ENCODE measurements around the gene MTMR1.
A peak's percentile ranks its signal among the peaks of the same experiment; 100 is the strongest.

The MTMR1 gene

DNA sequence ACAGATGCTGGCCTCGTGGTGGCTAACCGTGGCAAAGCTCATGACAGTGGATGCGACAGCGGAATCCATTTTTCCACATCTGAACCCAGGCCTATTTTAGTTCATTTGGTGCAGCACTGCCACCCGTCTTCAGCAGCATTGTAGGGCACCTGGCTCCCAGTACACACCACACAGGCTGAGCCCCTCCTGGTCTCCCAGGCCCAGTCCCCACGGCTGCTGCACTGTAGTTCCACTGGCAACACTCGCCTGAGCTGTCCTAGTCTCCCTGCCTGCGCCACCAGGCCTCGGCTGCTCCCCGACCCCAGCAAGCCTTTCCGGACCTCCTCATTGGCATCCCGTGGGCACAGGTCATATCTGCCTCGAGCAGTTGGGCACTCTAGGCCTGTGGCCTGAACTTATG lies 76.2 kb downstream of the MTMR1 start:
- no peak for TF ChIP-seq FOXP2 (optimal IDR thresholded peaks at IDR 0.05; ENCODE audit: borderline replicate concordance, extremely low read depth, extremely low read length, insufficient read depth)
- TF ChIP-seq, protein P1, sequence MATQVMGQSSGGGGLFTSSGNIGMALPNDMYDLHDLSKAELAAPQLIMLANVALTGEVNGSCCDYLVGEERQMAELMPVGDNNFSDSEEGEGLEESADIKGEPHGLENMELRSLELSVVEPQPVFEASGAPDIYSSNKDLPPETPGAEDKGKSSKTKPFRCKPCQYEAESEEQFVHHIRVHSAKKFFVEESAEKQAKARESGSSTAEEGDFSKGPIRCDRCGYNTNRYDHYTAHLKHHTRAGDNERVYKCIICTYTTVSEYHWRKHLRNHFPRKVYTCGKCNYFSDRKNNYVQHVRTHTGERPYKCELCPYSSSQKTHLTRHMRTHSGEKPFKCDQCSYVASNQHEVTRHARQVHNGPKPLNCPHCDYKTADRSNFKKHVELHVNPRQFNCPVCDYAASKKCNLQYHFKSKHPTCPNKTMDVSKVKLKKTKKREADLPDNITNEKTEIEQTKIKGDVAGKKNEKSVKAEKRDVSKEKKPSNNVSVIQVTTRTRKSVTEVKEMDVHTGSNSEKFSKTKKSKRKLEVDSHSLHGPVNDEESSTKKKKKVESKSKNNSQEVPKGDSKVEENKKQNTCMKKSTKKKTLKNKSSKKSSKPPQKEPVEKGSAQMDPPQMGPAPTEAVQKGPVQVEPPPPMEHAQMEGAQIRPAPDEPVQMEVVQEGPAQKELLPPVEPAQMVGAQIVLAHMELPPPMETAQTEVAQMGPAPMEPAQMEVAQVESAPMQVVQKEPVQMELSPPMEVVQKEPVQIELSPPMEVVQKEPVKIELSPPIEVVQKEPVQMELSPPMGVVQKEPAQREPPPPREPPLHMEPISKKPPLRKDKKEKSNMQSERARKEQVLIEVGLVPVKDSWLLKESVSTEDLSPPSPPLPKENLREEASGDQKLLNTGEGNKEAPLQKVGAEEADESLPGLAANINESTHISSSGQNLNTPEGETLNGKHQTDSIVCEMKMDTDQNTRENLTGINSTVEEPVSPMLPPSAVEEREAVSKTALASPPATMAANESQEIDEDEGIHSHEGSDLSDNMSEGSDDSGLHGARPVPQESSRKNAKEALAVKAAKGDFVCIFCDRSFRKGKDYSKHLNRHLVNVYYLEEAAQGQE (IDR thresholded peaks at IDR 0.05; ENCODE audit: insufficient read depth in 1 of 2, low read depth in 2 of 2, low read length in 2 of 2), result no peak
- TF ChIP-seq SIN3A (IDR thresholded peaks at IDR 0.05; ENCODE audit: borderline replicate concordance, insufficient read depth, low read length), result no peak
- TF ChIP-seq TAF1 (IDR thresholded peaks at IDR 0.05; ENCODE audit: borderline replicate concordance, insufficient read depth, low read length), result no peak
- no peak for TF ChIP-seq POLR2AphosphoS5 (IDR thresholded peaks at IDR 0.05; ENCODE audit: low read depth, low read length)

DNA sequence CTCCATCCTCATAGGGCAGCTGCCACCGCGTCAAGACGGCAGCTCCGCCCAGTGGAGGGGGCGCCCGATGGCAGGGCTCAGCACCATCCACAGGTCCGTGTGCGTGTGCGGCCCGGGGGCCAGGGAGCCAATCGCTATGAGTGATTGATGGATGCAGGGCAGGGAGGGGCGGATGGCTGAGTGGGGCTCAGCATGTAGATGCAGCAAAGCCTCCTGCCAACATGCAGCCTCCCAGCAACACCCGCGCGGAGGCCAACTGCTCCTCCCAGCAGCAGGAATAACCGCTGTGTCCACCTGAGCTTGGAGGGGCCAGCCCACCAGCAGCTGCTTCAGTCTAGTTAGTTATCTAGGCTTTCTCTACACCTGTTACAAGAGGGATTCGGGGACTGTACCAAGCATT lies 77.4 kb downstream of the MTMR1 start:
- TF ChIP-seq POLR2AphosphoS5 (IDR thresholded peaks at IDR 0.05; ENCODE audit: low read depth, low read length), result no peak
- no peak for TF ChIP-seq FOXP2 (optimal IDR thresholded peaks at IDR 0.05; ENCODE audit: borderline replicate concordance, extremely low read depth, extremely low read length, insufficient read depth)

DNA sequence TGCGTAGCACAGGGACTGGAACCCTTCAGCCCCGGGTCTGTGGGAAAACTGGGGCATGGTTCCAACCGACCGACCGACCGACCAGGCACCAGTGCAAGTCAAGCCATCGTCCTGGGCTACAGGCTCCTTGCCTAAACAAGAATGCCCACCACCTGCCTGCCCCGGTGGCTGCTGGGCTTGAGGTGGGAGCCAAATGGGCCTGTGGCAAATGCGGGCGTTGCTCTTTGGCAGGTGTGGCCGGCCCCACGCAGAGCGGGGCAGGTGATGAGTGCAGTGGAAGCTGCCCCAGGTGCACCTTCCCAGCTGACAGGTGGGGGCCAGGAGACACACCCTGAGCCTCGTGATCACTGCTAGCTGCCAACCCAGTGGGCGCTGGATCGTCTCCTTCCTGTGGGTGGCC lies 77.9 kb downstream of the MTMR1 start:
- TF ChIP-seq FOXP2 (optimal IDR thresholded peaks at IDR 0.05; ENCODE audit: borderline replicate concordance, extremely low read depth, extremely low read length, insufficient read depth) (no peak), SIN3A (IDR thresholded peaks at IDR 0.05; ENCODE audit: borderline replicate concordance, insufficient read depth, low read length) (no peak), TAF1 (IDR thresholded peaks at IDR 0.05; ENCODE audit: borderline replicate concordance, insufficient read depth, low read length) (no peak), POLR2AphosphoS5 (IDR thresholded peaks at IDR 0.05; ENCODE audit: low read depth, low read length) (no peak)
- TF ChIP-seq, protein P1 (IDR thresholded peaks at IDR 0.05; ENCODE audit: insufficient read depth in 1 of 2, low read depth in 2 of 2, low read length in 2 of 2), result no peak

DNA sequence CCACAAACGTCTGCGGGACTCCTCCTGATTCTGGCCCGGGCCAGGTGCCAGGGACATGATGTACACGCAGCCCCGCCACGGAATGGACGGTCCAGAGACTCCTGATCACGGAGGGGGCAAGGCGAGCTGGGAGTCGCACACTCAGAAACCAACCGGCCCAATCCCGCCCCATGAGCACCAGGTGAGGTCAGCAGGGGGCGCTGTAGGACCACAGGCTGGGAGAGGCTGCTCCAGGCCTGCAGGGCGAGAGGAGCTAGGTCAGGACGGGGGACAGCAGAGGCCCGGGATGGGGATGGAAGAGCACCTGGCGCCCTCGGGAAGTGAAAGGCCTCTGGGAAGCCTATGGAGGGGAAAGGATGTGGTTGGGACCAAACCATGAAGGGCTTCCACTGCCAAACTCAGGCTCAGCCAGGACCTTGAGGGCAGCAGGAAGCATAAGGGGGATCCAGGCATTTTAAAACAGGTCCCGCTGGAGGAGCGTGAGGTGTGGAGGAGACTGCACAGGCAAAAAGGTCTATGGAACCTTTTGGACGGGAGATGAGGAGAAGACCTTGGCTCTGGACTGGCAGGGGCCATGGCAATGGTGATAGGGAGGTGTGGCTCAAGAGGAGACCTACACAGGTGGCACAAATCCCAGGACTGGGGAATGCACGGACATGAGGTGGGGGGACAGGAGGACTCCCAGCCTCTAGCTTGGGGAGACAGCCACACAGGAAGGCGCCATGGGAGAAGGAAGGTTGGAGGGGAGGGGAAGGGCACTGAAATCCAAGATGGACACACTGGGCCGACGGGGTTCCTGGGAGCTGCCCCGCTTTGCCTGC lies 79.2 kb downstream of the MTMR1 start:
- TF ChIP-seq, protein P1 (IDR thresholded peaks at IDR 0.05; ENCODE audit: insufficient read depth in 1 of 2, low read depth in 2 of 2, low read length in 2 of 2), result 0 out of 4 replicates have a peak, but pooled peaks of 1 of the 2 experiments have one; percentile 19
- TF ChIP-seq FOXP2 (optimal IDR thresholded peaks at IDR 0.05; ENCODE audit: borderline replicate concordance, extremely low read depth, extremely low read length, insufficient read depth), result no peak

DNA sequence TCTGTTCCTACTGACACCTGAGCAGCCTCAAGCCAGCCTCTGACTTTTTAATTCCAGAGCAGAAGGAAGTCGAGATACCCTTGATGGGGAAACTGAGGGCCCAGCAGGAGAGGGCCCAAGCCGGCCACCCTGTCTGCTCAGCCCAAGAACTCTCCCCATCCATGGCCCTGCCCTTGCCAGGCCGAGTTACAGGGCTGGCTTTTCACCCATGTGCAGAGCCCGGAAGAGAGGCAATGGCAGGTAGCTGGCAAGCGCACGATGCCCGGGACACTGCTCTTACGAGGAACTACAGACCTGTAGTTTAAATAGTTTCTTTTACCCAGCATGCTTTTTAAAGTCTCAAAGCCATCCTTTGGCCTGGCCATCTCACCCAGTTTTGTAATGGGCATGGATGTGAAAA lies 79.9 kb downstream of the MTMR1 start:
- TF ChIP-seq, protein P1 (IDR thresholded peaks at IDR 0.05; ENCODE audit: insufficient read depth in 1 of 2, low read depth in 2 of 2, low read length in 2 of 2), result no peak
- TF ChIP-seq POLR2AphosphoS5 (IDR thresholded peaks at IDR 0.05; ENCODE audit: low read depth, low read length) (no peak), SIN3A (IDR thresholded peaks at IDR 0.05; ENCODE audit: borderline replicate concordance, insufficient read depth, low read length) (no peak), FOXP2 (optimal IDR thresholded peaks at IDR 0.05; ENCODE audit: borderline replicate concordance, extremely low read depth, extremely low read length, insufficient read depth) (no peak), TAF1 (IDR thresholded peaks at IDR 0.05; ENCODE audit: borderline replicate concordance, insufficient read depth, low read length) (no peak)
